Aorta (tissue), 5 donors: ENCODE results near the gene ZHX3. TPM values are rescaled to one million over a fixed set of nuclear protein-coding genes. Genes with fewer than 3 reads are reported as not detected.
A peak's percentile ranks its signal among the peaks of the same experiment; 100 is the strongest.

Source experiments
- ATAC-seq: fragments of 200-7000 bp; cut with Tn5 transposase; one replicate; pipeline ENCODE4 v1.9.1; 2022; ENCODE audit warnings: moderate library complexity; ENCODE audit not compliant: low FRiP score
- DNase-seq, 2 donors: peaks; one replicate each; pipeline ENCODE4 v3.0.0-alpha.2; 2020
- H3K27ac ChIP-seq, 2 donors: one replicate each; pipeline ENCODE4 v1.5.1; 2013; ENCODE audit warnings: low read length in 2 of 2, mild to moderate bottlenecking in 2 of 2, moderate library complexity in 2 of 2, control low read depth in 1 of 2, inconsistent platforms in 1 of 2, low read depth in 1 of 2
- H3K27me3 ChIP-seq, 2 donors: one replicate each; pipeline ENCODE4 v1.6.1; 2013; ENCODE audit warnings: control low read depth in 1 of 2, low read length in 1 of 2, mild to moderate bottlenecking in 1 of 2, moderate library complexity in 1 of 2; ENCODE audit not compliant: insufficient read depth in 2 of 2, control insufficient read depth in 1 of 2
- H3K36me3 ChIP-seq, 2 donors: one replicate each; pipeline ENCODE4 v1.6.1; 2013; ENCODE audit warnings: control low read depth in 1 of 2, low read length in 1 of 2, mild to moderate bottlenecking in 1 of 2; ENCODE audit not compliant: insufficient read depth in 2 of 2, control insufficient read depth in 1 of 2
- H3K4me1 ChIP-seq, 2 donors: one replicate each; pipeline ENCODE4 v1.6.1; 2013; ENCODE audit warnings: low read length in 2 of 2, control low read depth in 1 of 2, mild to moderate bottlenecking in 1 of 2, moderate library complexity in 1 of 2; ENCODE audit not compliant: insufficient read depth in 2 of 2, control insufficient read depth in 1 of 2
- H3K4me3 ChIP-seq, 2 donors: one replicate each; pipeline ENCODE4 v1.5.1; 2013; ENCODE audit warnings: low read length in 2 of 2, control low read depth in 1 of 2, mild to moderate bottlenecking in 1 of 2
- H3K9me3 ChIP-seq: one replicate; pipeline ENCODE4 v1.6.1; 2013; ENCODE audit warnings: mild to moderate bottlenecking, low read length; ENCODE audit not compliant: control insufficient read depth
- WGBS, 2 donors: extraction: QIAGEN DNeasy Blood & Tissue Kit; methylation state at CpG; one replicate each; pipeline ENCODE4 v1.1.7; 2013; 5-methylcytosine and 5-hydroxymethylcytosine counted together
- intact Hi-C, 2 donors: fragments of 100-400 bp; cut with DNase I; formaldehyde crosslinking; loops; one replicate each; pipeline versions ENCODE4 v1.14.2 to v1.15.0; 2022
- polyA plus RNA-seq, 2 donors: library from polyadenylated mRNA; stranded (reverse); fragments of 200-250 nt; gene quantifications; one replicate each; pipeline ENCODE4 v1.2.3, GENCODE V29; 2013
- total RNA-seq, 2 donors: library from RNA; stranded (reverse); fragmentation: NEBNext Ultra II Directional; extraction: Animal tissue kit (Norgen Biotek cat#: 25700); gene quantifications; one replicate each; pipeline ENCODE4 v1.2.1, GENCODE V29; 2021
- donor health status: healthy with polysubstance abuse.
- donor health status: Bipolar disorder and iron deficiency.
- donor health status: DM: no; HTN: no; CAD: no.
- donor health status: DM: no; HTN: no; CAD: no.
- donor health status: DM: yes; HTN: yes; CAD: no.

The ZHX3 gene
- total and polyA plus RNA-seq, 4 donors: 11.0 to 98.6 (median 38.8) TPM

DNA sequence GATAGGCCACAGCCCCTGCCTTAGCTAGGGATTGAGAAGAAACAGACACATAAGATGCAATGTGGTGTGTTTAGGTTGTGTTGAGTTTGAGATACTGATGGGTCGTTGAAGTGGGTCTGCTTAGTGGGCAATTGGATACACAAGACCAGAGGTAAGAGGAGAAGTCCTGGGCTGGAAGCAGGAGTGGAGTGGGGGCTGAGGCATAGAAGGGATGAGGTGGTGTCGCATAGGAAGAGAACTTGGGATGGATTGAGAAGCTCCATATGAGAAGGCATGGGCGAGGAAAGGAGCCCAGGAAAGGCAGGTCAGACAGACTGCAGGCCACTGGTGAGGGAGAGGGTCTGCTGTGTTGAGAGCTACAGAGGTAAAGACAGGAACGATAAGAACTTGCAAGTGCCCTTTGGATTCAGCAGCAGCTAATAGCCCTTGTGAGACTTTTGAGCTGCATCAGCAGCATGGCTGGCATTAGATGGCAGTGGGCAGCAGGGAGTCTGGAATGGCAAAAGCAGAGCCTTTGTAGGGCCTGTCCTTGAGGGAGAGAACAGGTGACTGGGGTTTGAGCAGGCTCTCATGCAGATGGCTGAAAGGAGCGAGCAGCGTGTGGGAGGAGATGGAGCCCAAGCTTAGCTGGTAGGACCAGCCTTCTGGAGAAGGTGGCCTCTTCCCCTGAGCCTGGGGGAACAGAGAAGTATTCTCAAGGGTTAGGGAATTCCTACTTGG, 147.0 kb downstream of the ZHX3 start:
- H3K36me3 ChIP-seq: peaks cover 0 to 12% of the 10 kb centered on the region in 2 donors
- no peak overlapping the region for H3K4me3 ChIP-seq
- intact Hi-C loops: loop anchor here (5.0 to 10.0 kb wide), 2 partner anchors 242 to 244 kb away; no protein-coding TSS in a partner anchor
- H3K9me3 ChIP-seq: no peaks in the 10 kb centered on the region
- peaks cover 3 to 5% of the 10 kb centered on the region in 2 donors for H3K4me1 ChIP-seq
- ATAC-seq (no peak), DNase-seq (peak in 1 of 2 donors; percentile 32)
- WGBS, 2 donors: 88 to 90% methylated on average over 6 of the region's 6 CpGs
- H3K27me3 ChIP-seq: no peaks in the 10 kb centered on the region
- H3K27ac ChIP-seq: peak overlapping the region in 1 of 2 donors; percentile 13

DNA sequence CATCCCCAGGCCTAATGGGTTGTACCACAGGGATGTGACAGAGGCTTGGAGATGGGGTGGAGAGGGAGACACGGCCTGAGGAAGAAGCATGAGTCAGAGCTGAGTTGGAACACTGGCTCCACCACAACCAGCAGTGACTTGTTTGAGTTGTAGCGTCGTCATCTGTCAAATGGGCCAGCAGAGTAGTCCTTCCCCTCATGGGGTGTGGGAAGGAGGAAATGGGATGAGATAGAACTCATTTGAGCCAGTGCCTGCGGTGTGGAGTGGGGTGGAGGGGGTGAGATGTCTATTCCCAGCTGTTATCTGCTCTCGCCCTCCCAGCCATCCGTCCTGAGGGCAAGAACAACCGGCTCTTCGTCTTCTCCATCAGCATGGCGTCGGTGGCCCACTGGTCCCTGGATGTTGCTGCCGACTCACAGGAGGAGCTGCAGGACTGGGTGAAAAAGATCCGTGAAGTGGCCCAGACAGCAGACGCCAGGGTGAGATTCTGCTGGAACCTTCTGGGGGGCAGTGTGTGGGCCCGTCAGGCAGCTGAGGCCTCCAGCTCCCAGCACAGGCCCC, 147.7 kb downstream of the ZHX3 start:
- peak in 1 of 2 donors; percentile 72 for DNase-seq
- H3K9me3 ChIP-seq: no peaks in the 10 kb centered on the region

DNA sequence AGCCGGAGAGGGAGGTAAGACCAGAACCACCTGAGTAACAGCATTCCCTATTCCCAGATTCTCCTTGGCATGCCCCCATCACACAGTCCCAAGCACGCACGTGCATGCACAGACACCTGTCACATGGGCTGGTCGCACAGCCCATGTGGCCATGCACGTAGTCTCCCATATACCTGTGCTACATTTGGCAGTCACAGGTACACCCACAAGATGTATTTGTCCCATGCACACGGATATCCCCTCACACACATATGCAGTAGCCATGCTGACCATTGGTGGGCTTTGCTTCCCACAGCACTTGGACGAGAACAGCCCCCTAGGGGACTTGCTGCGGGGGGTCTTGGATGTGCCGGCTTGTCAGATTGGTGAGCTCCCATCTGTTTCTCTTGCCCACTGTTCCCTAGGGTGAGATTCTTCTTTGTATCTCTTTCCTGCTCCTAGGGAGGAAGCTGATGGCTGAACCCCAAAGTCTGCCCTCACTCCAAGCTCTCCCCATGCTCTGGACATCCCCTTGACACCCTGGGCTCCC, 148.3 kb downstream of the ZHX3 start:
- ATAC-seq: no peak

More for the DNA sequence above, 147.7 kb downstream of the ZHX3 start:
- intact Hi-C loops: loop anchor here (5.0 to 10.0 kb wide), 2 partner anchors 242 to 245 kb away; no protein-coding TSS in a partner anchor
- Histone ChIP-seq H3K4me3 (no peak overlapping the region), H3K27me3 (no peaks in the 10 kb centered on the region), H3K36me3 (peaks cover 0 to 18% of the 10 kb centered on the region in 2 donors), H3K4me1 (peaks cover 3% of the 10 kb centered on the region in 2 donors), H3K27ac (no peak overlapping the region)
- 83 to 86% methylated on average over 14 of the region's 14 CpGs for WGBS, 2 donors
- no peak for ATAC-seq

DNA sequence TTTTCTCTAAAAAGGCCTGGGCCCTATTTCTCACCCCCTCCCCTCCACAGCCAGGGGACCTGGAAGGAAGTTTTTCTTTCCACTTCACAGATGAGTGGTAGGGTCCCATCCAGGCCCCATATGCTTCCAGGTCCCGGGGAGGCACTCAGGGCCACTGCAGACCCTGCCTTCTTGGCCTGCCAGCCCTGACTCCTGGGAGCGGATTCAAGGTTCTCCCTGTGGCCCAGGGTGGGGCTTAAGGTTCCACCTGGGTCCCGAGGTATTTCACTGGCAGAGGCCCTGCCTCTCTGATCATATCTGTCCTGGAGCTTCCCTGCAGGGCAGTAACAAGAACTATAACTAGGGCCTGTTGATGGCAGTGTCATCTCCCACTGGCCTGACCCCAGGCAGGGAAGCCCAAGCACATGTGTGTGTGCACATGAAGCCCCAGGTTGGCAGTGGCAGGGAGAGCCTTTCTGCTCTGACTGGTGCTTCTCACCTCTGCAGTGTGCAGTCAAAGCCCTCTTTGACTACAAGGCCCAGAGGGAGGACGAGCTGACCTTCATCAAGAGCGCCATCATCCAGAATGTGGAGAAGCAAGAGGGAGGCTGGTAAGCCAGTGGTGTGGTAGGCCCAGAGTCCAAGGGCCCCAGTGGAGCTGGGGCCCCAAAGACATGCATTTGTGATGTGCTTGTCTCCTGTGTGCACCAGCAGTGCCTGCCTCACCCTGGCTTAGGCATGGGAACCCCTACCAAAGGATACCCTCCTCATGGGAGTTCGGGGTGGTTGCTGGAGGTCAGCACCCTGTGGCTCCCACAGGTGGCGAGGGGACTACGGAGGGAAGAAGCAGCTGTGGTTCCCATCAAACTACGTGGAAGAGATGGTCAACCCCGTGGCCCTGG, 149.0 kb downstream of the ZHX3 start:
- H3K9me3 ChIP-seq: no peaks in the 10 kb centered on the region
- DNase-seq (peak in 1 of 2 donors; percentile 69), ATAC-seq (no peak)
- H3K27ac ChIP-seq: no peak overlapping the region
- 88 to 93% methylated on average over 10 of the region's 10 CpGs for WGBS, 2 donors
- H3K4me1 ChIP-seq: no peaks in the 10 kb centered on the region
- H3K4me3 ChIP-seq: no peak overlapping the region
- no peaks in the 10 kb centered on the region for H3K27me3 ChIP-seq
- intact Hi-C loops: no loop called here
- peaks cover 0 to 22% of the 10 kb centered on the region in 2 donors for H3K36me3 ChIP-seq

More for the DNA sequence above, 148.3 kb downstream of the ZHX3 start:
- H3K9me3 ChIP-seq: no peaks in the 10 kb centered on the region
- no peak overlapping the region for H3K4me3 ChIP-seq
- peaks cover 0 to 18% of the 10 kb centered on the region in 2 donors for H3K36me3 ChIP-seq
- H3K27ac ChIP-seq: no peak overlapping the region
- intact Hi-C loops: no loop called here
- no peaks in the 10 kb centered on the region for H3K4me1 ChIP-seq
- WGBS, 2 donors: 86 to 87% methylated on average over 9 of the region's 9 CpGs
- H3K27me3 ChIP-seq: no peaks in the 10 kb centered on the region
- peak in 1 of 2 donors; percentile 32 for DNase-seq

DNA sequence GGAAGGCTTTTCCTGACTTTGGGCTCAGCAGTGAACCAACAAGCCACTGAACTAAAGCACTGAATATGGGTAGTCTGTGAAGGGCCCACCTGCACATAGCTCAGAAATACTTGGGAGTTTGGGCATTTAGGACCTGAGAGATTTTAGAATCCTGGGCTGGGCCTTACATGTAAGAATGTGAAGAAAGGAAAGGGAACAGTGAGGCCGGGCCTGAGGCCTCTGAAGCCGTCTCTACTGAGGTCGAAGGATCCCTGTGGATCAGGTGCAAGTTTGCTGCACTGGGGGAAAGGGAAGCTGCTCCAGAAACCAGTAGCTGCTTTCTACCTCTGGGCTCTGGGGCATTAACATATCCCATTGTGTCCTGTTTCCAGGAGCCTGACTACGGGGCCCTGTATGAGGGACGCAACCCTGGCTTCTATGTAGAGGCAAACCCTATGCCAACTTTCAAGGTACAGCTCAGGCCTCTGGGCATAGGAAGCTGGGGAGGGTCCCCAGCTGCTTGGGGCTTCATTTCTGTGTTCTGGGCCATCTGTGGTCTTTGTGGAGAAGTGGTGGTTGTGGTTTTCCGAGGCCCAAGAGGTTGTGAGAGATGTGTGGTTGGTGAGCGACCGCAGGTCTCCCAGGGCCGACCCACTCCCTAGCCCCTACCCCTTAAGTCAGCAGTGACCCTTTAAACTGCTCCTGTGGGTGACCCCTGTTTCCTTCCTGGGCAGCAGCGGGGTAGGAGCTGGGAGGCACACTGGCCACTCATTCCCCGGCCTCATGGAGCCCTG, 149.9 kb downstream of the ZHX3 start:
- no peak overlapping the region for H3K27ac ChIP-seq
- ATAC-seq (no peak), DNase-seq (peak in 1 of 2 donors; percentile 42)

DNA sequence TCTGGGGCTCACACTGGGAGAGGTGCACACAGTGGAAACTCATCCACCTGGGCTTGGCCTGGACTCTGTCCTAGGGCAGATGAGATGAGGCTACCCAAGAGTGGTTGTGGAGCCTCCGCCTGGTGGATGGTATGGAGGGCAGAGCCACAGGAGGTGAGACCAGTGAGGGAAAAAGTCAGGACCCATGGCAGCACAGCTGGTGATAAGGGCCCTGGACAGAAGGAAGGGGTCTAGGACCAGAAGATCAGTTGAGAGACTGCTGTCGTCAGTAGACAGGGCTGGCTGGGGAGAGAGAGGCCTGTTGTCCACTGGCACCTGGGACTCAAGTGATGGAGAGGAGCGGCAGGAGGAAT, 150.4 kb downstream of the ZHX3 start:
- DNase-seq: no peak
- H3K36me3 ChIP-seq: peaks cover 0 to 22% of the 10 kb centered on the region in 2 donors
- WGBS, 2 donors: 89 to 93% methylated on average over 3 of the region's 3 CpGs
- H3K9me3 ChIP-seq: no peaks in the 10 kb centered on the region
- no peaks in the 10 kb centered on the region for H3K27me3 ChIP-seq
- no peak overlapping the region for H3K27ac ChIP-seq
- ATAC-seq: no peak
- intact Hi-C loops: no loop called here
- H3K4me1 ChIP-seq: no peaks in the 10 kb centered on the region
- no peak overlapping the region for H3K4me3 ChIP-seq

More for the DNA sequence above, 149.9 kb downstream of the ZHX3 start:
- 90 to 92% methylated on average over 11 of the region's 11 CpGs for WGBS, 2 donors
- intact Hi-C loops: no loop called here
- Histone ChIP-seq H3K4me1 (no peaks in the 10 kb centered on the region), H3K36me3 (peaks cover 0 to 22% of the 10 kb centered on the region in 2 donors), H3K27me3 (no peaks in the 10 kb centered on the region), H3K9me3 (no peaks in the 10 kb centered on the region), H3K4me3 (no peak overlapping the region)

DNA sequence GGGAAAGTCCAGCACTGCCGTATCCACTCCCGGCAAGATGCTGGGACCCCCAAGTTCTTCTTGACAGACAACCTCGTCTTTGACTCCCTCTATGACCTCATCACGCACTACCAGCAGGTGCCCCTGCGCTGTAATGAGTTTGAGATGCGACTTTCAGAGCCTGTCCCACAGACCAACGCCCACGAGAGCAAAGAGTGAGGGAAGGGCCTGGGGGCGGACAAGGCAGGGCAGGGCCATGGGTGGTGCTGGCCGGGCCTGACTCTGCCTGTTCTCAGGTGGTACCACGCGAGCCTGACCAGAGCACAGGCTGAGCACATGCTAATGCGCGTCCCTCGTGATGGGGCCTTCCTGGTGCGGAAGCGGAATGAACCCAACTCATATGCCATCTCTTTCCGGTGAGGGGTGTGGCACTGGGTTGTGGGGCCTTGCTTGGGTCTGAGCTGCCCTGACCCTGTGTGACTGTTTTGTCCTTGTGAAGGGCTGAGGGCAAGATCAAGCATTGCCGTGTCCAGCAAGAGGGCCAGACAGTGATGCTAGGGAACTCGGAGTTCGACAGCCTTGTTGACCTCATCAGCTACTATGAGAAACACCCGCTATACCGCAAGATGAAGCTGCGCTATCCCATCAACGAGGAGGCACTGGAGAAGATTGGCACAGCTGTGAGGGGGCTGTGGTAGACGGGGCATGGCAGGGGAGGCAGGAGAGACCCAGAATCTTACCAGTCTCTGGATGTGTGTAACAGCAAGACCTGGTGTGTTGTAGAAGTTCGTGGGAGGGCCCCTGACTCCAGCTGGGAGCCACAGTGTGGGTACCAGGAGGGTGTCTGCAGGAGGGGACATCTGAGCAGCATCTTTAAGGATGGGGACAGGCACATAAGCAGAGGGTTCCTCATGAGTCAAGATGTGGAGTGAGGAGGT, 151.1 kb downstream of the ZHX3 start:
- 89 to 90% methylated on average over 27 of the region's 27 CpGs for WGBS, 2 donors
- Histone ChIP-seq H3K27ac (no peak overlapping the region), H3K4me3 (no peak overlapping the region), H3K36me3 (peaks cover 0 to 22% of the 10 kb centered on the region in 2 donors), H3K4me1 (no peaks in the 10 kb centered on the region), H3K27me3 (no peaks in the 10 kb centered on the region), H3K9me3 (no peaks in the 10 kb centered on the region)
- ATAC-seq (no peak), DNase-seq (peak in 1 of 2 donors; percentile 59)
- intact Hi-C loops: no loop called here
